Hypothalamus (tissue), 51 donors: ENCODE results near the gene MCF2L.
A peak's percentile ranks its signal among the peaks of the same experiment; 100 is the strongest.
"Not testable (repeated sequence)": the region's sequence is repeated elsewhere in the genome, so short reads cannot be mapped to it uniquely, and the experiment has no call there.

ENCODE experiments used
- DNase-seq, 51 donors: peaks; one replicate each; lab custom pipeline; 2025; lab: John Stamatoyannopoulos, UW

Gene MCF2L

DNA sequence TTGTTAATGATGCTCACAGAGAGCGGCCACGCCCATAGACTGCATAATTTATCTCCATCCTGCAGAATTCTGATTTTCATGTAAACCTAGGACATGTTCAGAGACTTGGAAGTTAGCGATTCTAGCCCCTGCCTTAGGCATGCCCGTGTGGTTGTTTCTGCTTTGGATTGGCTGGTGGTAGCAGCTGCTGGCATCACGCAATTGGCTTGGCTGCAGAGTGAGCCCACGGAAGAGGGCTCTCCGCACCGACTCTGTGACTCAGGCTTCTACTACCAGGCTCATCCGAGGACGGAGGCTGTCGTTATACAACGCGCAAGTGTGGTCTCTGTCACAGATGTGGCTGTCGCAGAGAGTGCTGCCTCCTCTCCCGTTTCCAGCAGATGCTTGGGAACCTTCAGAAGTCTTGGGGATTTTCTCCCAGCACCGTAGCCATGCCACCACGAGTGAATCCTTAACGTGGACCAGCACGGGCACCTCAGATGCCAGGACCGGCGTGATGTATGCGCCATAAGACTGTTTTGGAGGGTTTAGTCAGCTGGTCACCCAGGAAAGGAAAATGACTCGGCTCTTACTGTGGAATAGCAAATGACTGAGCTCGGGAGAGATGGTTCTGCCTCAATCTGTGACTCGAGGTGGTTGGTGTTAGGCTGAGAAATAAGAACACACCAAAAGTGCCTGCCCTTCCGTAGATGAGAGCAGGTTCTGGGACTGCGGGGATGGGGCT lies 75.5 kb downstream of the MCF2L start:
- DNase-seq = peak in 42 of 51 donors; percentile 21 to 89 (median 62)

DNA sequence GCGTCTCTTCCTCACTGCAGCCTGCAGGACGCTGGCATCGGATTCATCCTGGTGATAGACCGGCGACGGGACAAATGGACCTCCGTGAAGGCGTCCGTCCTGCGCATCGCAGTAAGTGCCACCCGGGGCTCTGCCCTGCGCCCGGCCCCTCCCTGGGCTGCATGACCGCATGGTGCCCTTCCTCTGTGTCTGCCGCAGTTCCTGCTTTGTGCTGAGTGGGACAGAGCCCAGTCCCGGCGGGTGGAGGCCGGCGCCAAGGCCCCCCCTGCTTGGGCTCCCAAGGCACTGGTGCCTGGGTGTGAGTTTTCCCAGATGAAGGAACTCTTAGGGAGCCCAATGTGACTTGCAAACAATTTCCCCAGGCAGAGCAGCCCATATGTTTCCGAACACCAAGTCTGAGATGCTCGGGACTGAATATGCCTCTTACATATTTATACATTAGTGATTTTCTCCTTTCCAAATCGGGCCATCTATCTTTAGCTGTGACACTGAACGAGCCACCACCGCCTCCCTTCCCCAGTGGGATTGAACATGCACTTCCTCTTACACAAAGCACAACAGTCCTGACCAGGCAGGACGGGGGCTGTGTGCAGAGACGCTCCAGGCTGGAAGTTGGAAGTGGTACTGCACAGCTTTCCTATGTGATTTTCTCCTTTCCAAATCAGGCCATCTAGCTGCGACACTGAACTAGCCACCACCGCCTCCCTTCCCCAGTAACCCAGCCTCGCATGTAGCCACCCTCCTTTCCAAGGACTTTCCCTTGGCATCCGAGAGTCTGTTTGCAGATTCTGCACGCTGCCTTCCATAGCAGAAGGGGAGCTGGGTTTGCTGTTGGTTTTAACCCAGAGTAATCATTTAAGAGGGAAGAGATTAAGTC lies 76.5 kb downstream of the MCF2L start:
- peak in 23 of 51 donors; percentile 18 to 72 (median 49) for DNase-seq

DNA sequence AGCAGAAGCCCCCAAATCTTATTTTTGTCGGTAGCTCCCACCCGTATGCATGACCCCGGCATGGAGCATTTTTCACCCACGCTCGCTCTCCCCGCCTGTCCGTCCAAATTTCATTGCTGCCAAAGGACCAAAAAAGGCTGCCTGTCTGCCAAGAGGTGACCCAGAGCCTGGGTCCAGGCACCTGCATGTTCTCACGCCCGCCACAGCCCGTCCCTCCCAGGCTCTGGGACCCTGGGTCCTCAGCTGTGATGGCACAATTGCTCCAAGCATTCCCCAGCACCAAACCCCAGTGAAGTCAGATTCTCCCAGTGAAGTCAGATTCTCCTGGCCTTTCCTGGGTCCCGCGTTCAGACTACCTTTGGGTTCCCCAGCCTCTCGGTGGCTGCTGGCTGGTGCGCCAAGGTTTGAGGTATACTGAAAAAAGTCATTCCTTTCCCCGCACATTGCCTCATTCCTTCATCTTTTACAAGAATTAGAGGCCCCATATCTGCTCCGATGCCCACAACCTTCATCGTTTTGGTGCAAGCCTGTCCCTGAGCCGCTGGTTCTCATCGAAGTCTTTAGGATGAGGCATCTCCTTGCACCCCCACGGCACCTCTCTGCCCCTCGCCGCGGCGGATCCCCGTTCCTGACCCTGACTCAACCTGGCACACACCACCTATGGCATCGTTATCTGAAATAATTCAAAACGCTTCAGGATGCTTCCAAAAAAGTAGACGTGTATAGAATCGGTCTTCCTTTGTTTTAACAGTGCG lies 77.3 kb downstream of the MCF2L start:
- DNase-seq = no peak

DNA sequence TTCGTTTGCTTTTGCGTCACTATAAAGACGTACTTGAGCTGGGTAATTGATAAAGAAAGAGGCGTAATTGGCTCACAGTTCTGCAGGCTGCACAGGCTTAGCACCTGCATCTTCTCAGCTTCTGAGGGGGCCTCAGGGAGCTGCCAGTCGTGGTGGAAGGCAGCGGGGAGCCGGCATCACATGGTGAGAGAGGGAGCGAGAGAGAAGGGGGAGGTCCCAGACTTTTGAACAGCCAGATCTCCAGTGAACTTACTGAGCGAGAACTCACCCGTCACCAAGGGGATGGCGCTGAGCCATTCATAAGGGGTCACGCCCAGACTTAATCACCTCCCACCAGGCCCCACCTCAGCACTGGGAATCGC lies 77.8 kb downstream of the MCF2L start:
- DNase-seq = no peak

DNA sequence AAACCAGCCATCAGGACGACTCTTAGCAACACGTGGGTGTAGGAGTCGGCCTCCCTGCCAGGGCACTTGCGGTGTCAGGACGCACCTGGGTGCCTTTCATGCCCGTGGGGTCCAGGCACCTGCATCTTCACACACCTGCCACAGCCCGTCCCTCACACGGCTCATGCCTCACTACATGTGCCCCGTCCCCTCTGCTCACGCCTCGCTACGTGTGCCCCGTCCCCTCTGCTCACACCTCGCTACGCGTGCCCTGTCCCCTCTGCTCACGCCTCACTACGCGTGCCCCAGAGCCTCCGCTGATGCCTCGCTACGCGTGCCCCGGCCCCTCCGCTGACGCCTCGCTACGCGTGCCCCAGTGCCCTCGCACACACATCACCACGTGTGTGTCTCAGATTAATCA lies 78.6 kb downstream of the MCF2L start:
- no peak for DNase-seq

DNA sequence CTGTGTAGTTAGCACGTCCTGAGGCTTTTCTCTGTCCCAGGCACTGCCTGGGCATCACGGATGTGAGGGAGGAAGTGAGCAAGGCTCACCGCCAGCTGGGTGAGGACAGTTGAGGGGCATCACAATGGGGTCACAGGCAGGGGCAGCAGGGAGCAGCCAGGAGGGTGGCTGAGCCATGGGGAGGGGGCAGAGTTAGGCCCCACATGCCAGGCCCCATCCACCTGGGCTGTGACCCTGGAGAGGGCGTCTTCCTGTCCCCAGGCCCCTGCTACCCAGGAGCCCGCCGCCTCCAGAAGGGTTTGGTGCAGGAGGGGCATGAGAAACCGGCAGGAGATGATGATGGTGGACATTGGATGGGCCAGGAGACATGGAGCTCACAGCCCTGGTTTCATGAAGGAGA lies 79.8 kb downstream of the MCF2L start:
- no peak for DNase-seq

DNA sequence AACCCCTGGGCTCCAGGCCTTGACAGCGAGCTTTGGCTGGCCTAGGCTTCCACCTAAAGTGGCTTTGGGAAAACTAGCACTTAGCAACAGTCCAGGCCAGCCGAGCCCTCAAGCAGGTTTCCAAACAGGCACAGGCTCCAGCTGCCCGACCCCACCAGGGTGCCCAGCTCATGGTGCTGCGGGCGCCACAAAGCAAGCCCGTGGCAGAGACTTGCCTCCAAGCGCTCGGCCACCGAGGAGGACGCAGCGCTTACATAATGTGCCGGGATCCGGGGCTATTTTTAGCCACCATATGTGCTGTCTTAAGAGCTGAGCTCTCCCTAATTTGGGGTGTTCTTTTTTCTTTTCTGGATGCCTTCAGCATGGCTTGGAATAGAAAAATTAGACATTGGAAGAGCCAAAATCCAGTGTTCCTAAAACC lies 80.5 kb downstream of the MCF2L start:
- DNase-seq = peak in 13 of 51 donors; percentile 24 to 59 (median 37)

DNA sequence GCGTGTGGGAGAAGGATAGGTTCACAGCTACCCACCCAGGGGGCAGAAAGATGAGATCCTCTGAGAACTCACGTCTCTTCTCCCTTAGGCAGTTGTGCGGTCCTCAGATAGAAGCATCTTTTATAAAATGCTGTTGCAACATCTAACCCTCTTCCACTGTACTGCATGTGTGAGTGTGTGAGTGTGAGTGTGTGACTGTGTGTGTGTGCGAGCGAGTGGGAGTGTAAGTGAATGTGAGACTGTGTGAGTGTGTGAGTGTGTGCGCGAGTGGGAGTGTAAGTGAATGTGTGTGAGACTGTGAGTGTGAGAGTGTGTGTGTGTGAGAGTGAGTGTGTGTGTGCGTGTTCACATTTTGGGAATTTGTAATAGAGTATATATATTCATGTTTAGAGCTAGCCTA lies 81.0 kb downstream of the MCF2L start:
- peak in 1 of 51 donors; percentile 59 for DNase-seq

DNA sequence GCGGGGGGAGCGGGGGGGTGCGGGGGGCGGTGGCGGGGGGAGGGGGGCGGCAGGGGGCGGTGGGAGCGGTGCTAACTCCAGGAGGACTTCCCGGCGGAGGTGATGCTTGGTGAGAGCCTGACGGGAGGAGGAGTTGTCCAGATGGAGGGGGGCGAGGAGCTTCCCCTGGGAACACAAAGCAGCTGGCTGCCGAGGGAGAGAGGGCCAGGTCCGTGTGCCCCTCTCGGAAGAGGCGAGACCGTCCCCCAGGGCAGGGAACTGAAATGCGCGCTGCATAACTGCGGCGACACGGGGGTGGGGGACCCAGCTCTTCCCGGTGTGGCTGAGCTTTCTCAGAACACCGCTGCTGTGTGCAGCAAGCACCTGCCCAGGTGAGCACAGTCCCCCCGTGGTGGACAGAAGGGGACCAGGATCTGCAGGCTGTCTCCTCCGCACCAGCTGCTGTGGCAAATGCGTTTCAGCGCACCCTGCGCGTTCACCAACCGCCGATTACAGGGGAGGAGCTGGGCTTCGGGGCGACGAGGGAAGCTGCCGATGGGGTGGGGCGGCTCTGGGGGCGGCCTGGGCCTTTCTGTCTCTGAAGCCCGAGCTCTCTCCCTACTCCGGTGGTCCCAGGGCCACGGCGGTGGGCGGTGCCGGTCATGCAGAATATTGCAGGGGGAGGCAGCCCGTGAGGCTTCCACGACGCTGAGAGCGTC lies 81.9 kb downstream of the MCF2L start:
- no peak for DNase-seq

DNA sequence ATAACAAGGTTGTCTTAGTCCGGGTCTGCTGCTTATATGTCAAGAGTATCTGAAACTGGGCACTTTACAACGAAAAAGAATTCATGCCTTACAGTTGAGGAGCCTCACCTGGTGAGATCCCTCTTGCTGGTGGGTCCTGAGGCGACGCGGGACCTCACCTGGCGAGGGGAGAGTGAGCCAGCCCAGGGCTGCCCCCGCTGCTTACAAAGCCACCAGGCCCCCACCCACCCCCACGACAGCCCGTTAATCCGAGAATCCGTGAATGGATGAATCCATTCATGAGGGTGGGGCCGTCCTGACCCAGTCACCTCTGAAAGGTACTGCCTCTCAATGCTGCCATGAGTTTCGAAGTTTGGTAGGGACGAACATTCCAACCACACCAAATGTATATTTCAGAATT lies 82.6 kb downstream of the MCF2L start:
- no peak for DNase-seq

DNA sequence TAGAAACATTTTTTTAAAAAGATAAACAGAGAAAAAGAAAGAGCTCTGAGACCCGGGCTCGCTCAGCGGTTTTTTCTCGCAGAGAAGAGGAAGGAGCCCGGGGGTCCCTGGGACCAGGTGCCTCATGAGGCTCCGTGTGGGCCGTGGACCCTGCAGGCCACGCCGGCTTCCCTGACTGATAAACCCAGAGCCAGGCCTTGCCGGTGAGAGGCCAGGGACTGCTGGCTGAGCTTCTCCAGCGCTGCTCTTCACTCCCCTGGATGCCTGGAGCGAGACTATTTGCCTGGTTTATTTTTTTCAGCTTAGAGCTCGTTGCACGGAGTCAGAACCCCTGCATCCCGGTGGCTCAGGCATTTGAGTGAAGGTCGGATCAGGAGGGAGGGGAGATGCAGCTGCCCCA lies 83.2 kb downstream of the MCF2L start:
- no peak for DNase-seq

DNA sequence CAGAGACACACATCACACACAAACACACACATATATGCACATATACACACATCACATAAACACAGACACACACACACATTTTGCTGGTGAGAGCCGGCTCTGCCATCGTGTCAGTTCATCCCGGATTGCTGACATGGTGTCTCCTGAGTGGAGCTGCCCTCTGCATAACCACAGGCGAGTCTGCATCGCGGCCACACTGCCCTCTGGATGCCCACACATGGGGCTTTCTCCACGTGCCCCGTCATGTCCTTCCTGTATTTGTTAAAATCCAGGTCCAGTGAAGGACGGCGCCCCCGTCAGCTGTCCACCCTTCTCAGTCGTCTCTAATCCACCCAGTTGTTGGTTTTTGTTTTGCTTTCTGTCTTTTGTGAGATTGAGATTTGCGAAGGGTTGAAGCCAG lies 84.0 kb downstream of the MCF2L start:
- DNase-seq = no peak

DNA sequence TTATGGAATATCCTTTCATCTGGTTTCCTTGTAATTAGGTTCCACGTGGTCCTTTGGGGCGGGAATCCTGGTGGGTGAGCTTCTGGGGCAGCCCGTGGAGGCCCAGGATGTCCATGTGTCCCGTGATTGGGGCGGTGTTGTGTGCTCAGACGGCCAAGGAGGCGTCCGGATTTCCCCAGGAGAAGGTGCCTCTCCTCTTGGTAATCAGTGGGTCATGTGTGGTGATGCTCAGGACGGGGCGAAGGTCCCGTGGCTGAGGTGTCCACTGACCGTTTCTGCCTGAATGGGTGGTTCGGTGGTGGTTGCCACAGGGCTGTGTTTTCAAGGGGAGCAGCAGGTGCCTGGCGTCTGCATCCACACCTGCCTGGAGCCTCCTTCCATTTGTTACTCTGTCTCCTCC lies 84.4 kb downstream of the MCF2L start:
- DNase-seq = no peak

DNA sequence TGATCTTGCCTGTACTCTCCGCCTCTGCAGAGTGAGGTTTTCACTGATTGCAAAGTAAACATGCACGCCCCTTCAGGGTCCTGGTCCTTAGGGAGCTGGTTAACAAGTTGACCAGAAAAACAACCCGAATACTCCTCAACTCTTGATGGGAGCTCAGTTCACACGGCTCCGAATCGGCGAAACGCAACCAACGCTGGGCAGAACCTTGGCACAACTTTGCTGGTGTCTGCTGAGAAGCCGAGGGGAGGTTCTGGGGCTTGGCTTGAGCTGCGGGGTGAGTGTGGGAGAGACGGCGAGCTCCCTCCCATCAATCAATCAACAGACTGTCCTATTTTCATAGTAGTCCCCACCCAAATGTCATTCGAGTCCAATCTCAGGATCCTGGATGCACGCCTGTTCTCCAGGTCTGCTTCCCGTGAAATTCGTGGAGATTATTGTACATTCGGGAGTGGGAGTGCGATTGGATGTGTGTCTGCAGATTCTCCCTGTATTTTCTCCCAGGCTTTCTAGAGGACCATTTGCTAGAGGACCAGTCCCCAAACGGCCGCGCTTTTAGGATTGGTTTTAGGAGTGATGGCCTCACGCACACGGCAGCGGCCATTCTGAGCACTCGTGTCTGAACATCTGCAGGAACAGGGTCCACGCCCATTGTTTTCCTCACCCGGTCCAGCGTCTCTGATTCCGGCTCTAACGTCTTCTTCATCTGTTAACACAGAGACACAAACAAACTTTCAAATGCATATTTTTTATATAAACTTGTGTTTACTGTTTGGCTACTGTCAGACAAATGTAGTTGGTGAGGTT lies 85.0 kb downstream of the MCF2L start:
- no peak for DNase-seq

DNA sequence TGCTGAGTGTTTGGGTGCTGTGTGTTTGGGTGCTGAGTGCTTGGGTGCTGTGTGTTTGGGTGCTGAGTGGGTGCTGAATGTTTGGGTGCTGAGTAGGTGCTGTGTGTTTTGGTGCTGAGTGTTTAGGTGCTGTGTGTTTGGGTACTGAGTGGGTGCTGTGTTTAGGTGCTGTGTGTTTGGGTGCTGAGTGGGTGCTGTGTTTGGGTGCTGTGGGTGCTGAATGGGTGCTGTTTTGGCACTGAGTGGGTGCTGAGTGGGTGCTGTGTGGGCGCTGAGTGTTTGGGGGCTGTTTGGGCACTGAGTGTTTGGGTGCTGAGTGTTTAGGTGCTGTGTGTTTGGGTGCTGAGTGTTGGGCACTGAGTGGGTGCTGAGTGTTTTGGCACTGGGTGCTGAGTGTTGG lies 88.1 kb downstream of the MCF2L start:
- no peak for DNase-seq

DNA sequence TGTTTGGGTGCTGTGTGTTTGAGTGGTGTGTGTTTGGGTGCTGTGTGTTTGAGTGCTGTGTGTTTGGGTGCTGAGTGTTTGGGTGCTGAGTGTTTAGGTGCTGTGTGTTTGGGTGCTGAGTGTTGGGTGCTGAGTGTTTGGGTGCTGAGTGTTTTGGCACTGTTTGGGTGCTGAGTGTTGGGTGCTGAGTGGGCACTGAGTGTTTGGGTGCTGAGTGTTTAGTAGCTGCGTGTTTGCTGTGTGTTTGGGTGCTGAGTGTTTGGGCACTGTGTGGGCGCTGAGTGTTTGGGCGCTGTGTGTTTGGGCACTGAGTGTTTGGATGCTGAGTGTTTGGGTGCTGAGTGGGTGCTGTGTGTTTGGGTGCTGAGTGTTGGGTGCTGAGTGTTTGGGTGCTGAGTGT lies 88.5 kb downstream of the MCF2L start:
- DNase-seq = not testable (repeated sequence)

DNA sequence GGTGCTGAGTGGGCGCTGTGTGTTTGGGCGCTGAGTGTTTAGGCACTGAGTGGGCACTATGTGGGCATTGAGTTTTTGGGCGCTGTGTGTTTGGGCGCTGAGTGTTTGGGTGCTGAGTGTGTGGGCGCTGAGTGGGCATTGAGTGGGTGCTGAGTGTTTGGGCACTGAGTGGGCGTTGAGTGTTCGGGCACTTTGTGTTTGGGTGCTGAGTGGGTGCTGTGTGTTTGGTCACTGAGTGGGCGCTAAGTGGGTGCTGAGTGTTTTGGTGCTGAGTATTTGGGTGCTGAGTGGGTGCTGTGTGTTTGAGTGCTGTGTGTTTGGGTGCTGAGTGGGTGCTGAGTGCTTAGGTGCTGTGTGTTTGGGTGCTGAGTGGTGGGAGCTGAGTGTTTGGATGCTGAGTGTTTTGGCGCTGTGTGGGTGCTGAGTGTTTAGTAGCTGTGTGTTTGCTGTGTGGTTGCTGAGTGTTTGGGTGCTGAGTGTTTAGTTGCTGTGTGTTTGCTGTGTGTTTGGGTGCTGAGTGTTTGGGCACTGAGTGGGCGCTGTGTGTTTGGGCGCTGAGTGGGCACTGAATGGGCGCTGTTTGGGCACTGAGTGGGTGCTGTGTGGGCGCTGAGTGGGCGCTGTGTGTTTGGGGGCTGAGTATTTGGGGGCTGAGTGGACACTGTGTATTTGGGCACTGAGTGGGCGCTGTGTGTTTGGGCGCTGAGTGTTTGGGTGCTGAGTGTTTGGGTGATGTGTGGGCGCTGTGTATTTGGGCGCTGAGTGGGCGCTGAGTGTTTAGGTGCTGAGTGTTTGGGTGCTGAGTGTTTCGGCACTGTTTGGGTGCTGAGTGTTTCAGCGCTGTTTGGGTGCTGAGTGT lies 89.3 kb downstream of the MCF2L start:
- no peak for DNase-seq

DNA sequence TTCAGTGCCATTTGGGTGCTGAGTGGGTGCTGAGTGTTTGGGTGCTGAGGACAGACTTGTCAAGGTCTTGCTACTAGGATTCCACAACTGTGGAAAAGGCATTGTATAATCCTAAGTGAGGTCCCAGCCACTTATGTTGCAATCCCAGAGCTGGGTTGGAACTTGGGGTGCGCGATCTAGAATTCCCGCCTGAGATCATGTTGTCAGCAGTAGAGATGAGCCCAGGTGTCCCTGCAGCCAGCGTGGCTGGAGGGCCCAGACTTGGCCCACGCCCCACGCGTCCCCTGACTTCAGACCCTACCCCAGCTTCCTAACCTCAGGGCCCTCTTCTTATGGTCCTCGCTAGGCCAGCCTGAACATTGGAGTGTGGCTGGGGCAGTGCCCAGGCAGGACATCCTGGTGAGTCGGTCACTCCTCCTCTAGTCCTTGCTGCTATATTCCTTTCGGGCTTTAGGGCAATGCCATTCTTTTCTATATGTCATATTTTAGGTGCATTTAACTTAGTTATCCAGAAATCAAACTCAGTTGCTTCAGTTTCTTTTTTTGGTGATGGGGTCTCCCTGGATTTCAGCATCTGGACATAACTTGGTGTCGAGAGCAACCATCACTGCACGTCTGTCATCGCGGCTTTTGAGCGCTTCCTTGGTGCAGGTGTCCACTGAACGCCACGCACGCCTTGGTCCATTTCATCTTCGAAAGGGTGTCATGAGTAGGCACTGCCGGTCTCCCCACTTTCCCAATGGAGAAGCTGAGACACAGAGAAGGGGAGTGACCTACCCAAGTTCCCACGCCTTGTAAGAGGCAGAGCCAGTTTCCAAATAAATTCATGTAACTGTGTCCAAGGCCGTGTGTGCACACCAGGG lies 90.2 kb downstream of the MCF2L start:
- no peak for DNase-seq
